Type B pancreatic cell (in vitro differentiated cells): ENCODE results near the gene YIPF4. TPM values are rescaled to one million over a fixed set of nuclear protein-coding genes. Genes with fewer than 3 reads are reported as not detected.

Source experiments
- DNase-seq: peaks from one replicate; pipeline ENCODE4 v3.0.0; 2021; ENCODE audit warnings: mixed read lengths; ENCODE audit not compliant: unreplicated experiment; ENCODE audit errors: extremely low spot score
- H3K27ac Mint-ChIP-seq: 2 replicates; pipeline ENCODE4 v1.8.0; 2021; ENCODE audit warnings: mild to moderate bottlenecking, mixed read lengths
- H3K27me3 Mint-ChIP-seq: 2 replicates; pipeline ENCODE4 v1.8.0; 2021; ENCODE audit warnings: mixed read lengths
- H3K36me3 Mint-ChIP-seq: 2 replicates; pipeline ENCODE4 v1.8.0; 2021; ENCODE audit warnings: mixed read lengths
- H3K4me1 Mint-ChIP-seq: one replicate; pipeline ENCODE4 v1.8.0; 2021; ENCODE audit warnings: mixed read lengths; ENCODE audit not compliant: unreplicated experiment
- H3K4me3 Mint-ChIP-seq: 2 replicates; pipeline ENCODE4 v1.8.0; 2021; ENCODE audit warnings: mild to moderate bottlenecking, mixed read lengths
- H3K9me3 Mint-ChIP-seq: 2 replicates; pipeline ENCODE4 v1.8.0; 2021; ENCODE audit warnings: mixed read lengths
- total RNA-seq: library from RNA; stranded (reverse); gene quantifications from 2 replicates; pipeline ENCODE4 v1.2.1, GENCODE V29; 2021; ENCODE audit warnings: low replicate concordance
- TF ChIP-seq, protein P1 (sequence below): fragments of 200-600 bp; sonication (generic); conservative IDR thresholded peaks from 2 replicates; pipeline ENCODE4 v1.5.0; 2021; ENCODE audit warnings: antibody characterized with exemption, mild to moderate bottlenecking

The YIPF4 gene
- total RNA-seq, 1 donor from 2014 or later: 46.1 TPM

GRCh38 chr2:32237488-32237887 is 40.2 kb upstream of the YIPF4 start:
- peaks cover 17% of the 10 kb centered on the region for H3K4me1 Mint-ChIP-seq
- no peak overlapping the region for H3K27ac Mint-ChIP-seq
- TF ChIP-seq, protein P1, sequence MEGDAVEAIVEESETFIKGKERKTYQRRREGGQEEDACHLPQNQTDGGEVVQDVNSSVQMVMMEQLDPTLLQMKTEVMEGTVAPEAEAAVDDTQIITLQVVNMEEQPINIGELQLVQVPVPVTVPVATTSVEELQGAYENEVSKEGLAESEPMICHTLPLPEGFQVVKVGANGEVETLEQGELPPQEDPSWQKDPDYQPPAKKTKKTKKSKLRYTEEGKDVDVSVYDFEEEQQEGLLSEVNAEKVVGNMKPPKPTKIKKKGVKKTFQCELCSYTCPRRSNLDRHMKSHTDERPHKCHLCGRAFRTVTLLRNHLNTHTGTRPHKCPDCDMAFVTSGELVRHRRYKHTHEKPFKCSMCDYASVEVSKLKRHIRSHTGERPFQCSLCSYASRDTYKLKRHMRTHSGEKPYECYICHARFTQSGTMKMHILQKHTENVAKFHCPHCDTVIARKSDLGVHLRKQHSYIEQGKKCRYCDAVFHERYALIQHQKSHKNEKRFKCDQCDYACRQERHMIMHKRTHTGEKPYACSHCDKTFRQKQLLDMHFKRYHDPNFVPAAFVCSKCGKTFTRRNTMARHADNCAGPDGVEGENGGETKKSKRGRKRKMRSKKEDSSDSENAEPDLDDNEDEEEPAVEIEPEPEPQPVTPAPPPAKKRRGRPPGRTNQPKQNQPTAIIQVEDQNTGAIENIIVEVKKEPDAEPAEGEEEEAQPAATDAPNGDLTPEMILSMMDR: no peak
- no peaks in the 10 kb centered on the region for H3K9me3 Mint-ChIP-seq
- H3K36me3 Mint-ChIP-seq: peaks cover 4% of the 10 kb centered on the region
- H3K4me3 Mint-ChIP-seq: no peak overlapping the region
- DNase-seq: no peak
- no peaks in the 10 kb centered on the region for H3K27me3 Mint-ChIP-seq

DNA sequence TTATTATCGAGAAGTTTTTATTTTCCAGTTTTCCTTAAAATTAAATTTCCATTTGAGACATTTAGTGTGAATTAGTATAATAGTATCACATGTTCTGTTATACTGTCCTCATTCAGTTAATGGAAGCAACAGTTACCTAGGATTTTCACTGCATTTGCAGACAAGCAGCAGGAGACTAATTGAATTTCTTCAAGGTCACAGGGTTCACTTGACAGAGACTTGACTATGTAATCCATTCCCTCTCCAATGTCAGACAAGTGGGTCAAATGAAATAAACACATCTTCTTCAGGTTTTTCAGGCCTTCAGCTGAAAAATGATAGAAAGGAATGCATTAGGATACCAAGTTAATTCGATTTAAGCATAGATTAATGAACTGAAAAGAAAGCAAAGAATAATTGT is 39.7 kb upstream of the YIPF4 start:
- Mint-ChIP-seq H3K9me3 (no peaks in the 10 kb centered on the region), H3K4me1 (peaks cover 17% of the 10 kb centered on the region), H3K36me3 (peaks cover 4% of the 10 kb centered on the region), H3K27me3 (no peaks in the 10 kb centered on the region), H3K4me3 (no peak overlapping the region), H3K27ac (no peak overlapping the region)
- DNase-seq: no peak
- TF ChIP-seq, protein P1: no peak

- H3K36me3 Mint-ChIP-seq: no peaks in the 10 kb centered on the region
- no peak overlapping the region for H3K4me3 Mint-ChIP-seq
- peaks cover 14% of the 10 kb centered on the region for H3K4me1 Mint-ChIP-seq
- TF ChIP-seq, protein P1: no peak
- no peaks in the 10 kb centered on the region for H3K27me3 Mint-ChIP-seq
- no peaks in the 10 kb centered on the region for H3K9me3 Mint-ChIP-seq
- no peak overlapping the region for H3K27ac Mint-ChIP-seq
- DNase-seq: no peak
Measured at GRCh38 chr2:32242331-32242730, 35.4 kb upstream of the YIPF4 start.

- TF ChIP-seq, protein P1: no peak
- no peak overlapping the region for H3K27ac Mint-ChIP-seq
- no peaks in the 10 kb centered on the region for H3K9me3 Mint-ChIP-seq
- H3K4me3 Mint-ChIP-seq: no peak overlapping the region
- DNase-seq: no peak
- H3K27me3 Mint-ChIP-seq: no peaks in the 10 kb centered on the region
- H3K36me3 Mint-ChIP-seq: no peaks in the 10 kb centered on the region
- H3K4me1 Mint-ChIP-seq: no peaks in the 10 kb centered on the region
Measured at GRCh38 chr2:32246911-32247310, 30.8 kb upstream of the YIPF4 start.

- no peak for DNase-seq
- Mint-ChIP-seq H3K36me3 (no peaks in the 10 kb centered on the region), H3K27me3 (no peaks in the 10 kb centered on the region), H3K27ac (no peak overlapping the region), H3K4me3 (no peak overlapping the region), H3K9me3 (no peaks in the 10 kb centered on the region), H3K4me1 (no peaks in the 10 kb centered on the region)
- TF ChIP-seq, protein P1: no peak
Measured at GRCh38 chr2:32248299-32248698, 29.4 kb upstream of the YIPF4 start.

DNA sequence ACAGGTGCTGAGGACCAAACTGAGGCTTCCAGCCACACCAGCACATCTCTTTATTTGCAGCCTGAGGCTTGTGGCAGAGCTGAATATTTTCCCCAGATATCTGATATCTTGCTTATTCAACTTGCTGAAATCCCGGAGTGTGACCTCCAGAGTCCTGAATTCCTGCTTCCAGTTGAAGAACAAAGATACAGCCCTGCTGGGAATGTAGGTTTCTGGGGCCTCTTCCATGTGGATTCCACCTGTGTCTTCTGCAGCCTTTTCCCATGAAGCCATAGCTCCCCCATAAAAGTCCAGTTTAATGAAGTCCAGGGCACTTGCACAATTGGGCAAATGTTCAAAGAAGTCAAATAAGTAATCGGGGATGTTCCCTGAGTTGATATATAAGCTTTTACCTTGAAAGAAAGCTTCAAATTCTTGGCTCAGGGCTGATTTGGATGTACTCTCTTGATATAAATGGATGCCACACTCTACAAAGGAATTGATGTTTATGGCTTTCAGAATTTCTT is 27.9 kb upstream of the YIPF4 start:
- Mint-ChIP-seq H3K36me3 (no peaks in the 10 kb centered on the region), H3K4me1 (no peaks in the 10 kb centered on the region), H3K4me3 (no peak overlapping the region), H3K27ac (no peak overlapping the region), H3K27me3 (no peaks in the 10 kb centered on the region), H3K9me3 (no peaks in the 10 kb centered on the region)
- TF ChIP-seq, protein P1: no peak
- no peak for DNase-seq
